DMS114 treated with DMSO at 0.1 percent for 48 hours (cell line): ENCODE measurements around the gene RAPGEF5.

Source experiments
- DNase-seq: peaks from one replicate; lab custom pipeline; 2025; ENCODE audit not compliant: unreplicated experiment; lab: John Stamatoyannopoulos, UW

Gene RAPGEF5

DNA sequence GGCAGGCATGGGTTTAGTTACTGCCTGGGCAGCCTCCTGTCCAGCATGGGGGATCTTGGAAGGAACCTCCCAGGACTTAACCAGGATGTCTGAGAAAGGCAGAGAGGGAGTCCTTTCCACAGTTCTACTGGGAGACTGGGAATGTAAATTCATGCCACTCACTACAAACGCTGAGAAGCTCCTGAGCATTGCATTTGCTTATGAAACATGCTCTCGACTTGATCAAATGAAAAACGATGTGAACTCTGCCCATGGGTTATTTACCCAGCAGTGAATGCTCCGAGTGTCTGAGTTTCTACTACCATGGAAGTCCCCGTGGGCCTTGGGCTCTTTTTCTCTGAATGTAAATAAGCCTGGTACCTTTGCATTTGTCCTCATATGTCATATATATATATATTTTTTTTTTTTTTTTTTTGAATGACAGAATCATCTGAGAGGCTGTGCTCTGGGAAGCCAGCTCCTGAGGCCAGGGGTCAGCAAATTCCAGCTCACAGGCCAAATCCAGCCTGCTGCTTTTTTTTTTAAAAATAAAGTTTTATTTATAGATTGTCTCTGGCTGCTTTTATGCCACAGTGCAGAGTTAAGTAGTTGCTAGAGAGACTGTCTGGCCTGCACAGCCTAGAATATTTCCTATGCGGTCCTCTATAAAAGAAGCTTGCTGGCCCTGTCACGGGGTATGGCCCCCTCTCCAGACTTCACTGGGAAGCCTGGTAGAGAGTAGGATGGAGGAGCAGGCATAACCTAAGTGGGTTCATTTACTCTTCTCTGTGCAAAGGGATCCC lies 21.4 kb upstream of the RAPGEF5 start:
- no peak for DNase-seq

- DNase-seq: no peak
Observed at GRCh38 chr7:22377703-22378102, 20.7 kb upstream of the RAPGEF5 start.

- no peak for DNase-seq
Observed at GRCh38 chr7:22375359-22376048, 18.6 kb upstream of the RAPGEF5 start.

- no peak for DNase-seq
Observed at GRCh38 chr7:22373911-22374310, 17.0 kb upstream of the RAPGEF5 start.

DNA sequence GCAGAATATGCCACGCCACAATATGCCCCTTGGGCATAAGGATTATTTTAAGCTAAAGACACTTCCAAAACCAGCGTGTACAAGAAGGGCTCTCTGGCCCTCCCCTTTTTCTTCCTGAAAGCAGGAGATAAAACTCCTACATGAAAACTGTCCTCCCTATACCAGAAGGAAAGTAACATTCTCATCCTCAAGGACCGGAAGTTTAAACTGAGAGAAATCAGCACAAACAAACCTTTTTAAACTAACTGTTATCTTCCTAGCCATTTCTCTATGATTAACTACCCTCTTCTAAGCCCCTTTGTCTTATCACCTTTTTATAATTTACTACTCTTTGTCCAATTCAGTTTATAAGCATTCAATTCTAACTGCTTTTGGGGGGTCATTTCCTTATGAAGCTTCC lies 16.4 kb upstream of the RAPGEF5 start:
- DNase-seq: no peak

- DNase-seq: no peak
Observed at GRCh38 chr7:22372863-22373262, 15.9 kb upstream of the RAPGEF5 start.

DNA sequence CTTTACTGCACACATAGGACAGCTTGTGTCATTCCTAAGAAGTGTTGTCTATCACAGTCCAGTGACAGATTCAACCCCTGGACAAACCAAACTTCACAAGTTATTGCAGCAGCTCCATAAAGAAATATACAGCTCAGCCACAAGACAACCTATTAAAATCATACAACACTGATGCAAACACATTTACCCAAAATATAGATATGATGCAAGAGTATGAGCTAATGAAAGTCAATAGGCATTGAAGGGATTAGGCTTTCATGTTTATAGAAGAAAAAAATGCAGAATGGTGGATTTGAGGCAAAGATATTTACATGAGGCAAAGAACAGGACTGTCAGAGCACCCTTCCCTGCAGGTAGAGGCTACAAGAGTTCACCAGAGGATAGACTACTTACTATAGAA lies 14.9 kb upstream of the RAPGEF5 start:
- no peak for DNase-seq

DNA sequence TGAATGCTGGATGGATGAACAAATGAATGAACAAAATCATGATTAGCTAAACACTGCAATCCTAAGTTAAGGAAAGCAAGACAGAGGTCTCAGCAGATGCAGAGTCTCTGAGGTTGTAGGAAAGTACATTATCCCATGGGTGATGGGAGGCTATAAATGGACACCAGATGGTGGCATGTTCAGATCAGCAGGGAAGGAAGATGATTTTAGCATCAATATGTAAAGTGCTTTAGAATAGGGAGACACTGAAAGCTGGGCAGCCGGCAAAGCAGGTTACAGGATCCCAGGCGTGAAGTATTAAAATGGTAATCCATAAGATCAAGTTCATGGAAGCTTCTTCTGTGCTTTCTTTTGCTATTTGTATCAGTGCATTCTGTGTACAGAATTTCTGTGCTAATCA lies 7.9 kb upstream of the RAPGEF5 start:
- DNase-seq: no peak

GRCh38 chr7:22363756-22364422 lies 6.9 kb upstream of the RAPGEF5 start:
- no peak for DNase-seq

DNA sequence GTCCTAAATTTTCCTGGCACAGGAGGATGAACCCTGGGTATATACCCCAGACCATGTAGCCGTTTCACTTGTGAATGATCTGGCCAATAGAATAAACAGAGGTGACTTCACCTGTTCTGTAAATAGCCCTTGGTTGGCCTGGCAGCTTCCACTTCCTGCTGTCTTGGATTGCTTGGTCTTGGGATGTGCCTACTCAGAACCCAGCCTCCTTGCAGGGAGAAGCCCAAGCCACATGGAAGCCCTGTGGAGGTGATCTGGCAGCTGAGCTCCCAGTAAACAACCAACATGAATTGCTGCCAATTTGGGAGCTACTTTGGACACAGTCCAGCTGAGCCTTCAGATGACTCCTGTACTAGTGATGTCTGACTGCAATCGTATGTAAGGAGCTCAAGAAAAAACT lies 4.8 kb upstream of the RAPGEF5 start:
- DNase-seq: no peak

DNA sequence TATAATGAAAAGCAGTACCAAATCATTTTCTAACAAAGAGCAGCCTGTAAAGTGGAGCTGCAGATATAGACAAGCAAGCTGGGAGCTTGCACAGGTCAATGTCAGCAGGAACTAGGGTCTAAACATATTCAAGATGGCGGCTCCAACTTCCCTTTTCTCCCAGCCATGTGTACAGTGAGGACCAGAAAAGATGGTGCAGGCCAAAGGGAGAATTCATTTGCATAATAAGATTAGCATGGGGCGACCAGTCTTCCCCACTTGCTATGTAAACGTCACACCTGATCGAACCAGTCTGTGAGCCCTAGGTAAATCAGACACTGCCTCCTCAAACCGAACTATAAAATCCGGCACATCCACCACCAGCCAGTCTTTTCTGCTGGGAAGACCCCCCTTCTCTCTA lies 4.4 kb upstream of the RAPGEF5 start:
- no peak for DNase-seq

DNA sequence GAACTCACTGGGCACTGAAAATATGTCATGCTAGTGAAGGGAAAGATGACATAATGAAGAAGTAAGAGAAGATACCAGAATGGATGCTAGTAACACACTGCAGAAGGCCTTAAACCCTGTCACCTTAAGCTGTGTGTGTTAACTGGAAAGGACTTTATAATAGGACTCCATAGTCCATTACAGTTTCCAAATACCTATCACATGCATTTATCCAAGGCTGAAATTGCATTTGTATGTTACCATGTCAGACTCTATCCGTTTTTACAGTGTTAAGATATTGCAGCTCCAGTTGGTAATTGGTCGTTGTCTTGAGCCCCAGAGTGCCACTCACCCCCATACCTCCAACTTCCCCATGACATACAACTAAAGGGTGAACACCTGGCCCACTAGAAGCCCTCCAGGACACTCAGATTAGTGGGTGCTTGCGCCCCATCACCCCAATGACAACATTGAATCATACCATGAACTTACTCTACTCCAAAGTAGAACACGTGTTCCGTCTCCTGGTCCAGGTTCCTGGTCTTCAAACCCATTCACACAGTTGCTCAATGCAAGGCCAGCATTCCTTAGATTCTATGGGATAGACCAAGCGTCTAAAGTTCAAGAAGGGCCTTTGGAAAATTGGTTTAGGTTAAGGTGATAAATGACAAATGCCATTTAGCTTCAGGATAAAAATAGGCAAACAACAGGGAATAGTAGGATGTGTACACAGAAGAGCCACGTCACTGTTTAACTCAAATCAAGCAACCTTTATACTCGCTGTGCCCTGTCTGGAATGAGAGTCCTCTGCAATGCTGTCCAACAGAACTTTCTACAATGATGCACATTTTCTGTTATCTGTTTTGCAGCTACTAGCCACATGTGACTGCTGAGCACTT lies 2.1 kb upstream of the RAPGEF5 start:
- DNase-seq: no peak

GRCh38 chr7:22357311-22358175 lies 589 bp upstream of the RAPGEF5 start:
- DNase-seq: no peak

GRCh38 chr7:22356010-22356691 lies 803 bp downstream of the RAPGEF5 start:
- DNase-seq: no peak

DNA sequence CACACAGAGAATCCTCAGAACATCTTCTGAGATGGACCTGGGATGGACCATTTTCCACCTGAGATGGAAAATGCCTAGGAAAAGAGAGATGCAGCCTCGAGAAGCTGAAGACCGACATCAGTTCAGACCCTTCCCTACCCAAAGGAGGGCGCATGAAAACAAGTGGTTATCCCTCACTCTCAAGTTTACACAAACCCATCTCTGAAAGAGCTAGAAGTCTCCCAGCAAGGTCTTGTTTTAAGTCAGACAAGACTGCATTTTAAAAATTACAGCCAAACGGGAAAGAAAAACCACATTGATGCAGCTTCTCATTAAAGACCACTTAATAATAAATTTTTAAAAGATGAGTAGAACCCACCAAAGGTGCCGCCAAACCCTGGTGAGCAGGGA lies 1.3 kb downstream of the RAPGEF5 start:
- no peak for DNase-seq

DNA sequence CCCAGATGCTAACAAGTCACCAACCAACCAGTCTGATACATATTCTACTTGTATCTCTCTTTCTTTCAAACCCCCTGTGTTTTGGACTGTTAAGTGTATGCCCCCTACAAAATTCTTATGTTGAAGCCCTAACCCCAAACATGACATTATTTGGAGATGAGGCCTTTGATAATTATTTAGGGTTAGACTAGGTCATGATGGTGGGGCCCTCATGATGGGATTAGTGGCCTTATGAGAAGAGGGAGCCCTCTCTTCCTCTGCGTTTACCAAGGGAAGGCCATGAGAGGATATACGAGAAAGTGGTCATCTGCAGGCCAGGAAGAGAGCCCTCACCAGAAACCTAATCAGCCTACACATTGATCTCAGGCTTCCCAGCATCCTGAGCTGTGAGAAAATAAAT lies 2.5 kb downstream of the RAPGEF5 start:
- no peak for DNase-seq

- no peak for DNase-seq
Observed at GRCh38 chr7:22352887-22353286, 4.1 kb downstream of the RAPGEF5 start.

DNA sequence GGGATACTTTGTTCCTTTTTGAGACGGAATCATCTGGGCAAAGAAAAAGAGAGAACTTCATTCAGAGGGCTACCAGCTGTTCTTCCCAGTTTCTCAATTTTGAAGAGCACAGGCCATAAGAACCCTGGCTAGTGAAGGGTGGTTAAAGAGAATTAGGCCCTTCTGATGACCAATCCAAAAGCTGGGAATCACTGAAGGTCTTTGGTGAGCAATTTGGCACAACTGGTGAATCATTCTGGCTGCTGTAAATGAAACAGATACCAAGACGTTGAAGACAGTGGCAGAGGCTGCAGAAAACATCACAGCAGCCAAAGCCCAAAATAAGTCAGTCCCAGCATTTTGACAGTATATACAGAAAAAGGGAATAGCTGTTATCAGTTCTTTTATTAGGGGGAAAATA lies 5.1 kb downstream of the RAPGEF5 start:
- no peak for DNase-seq

GRCh38 chr7:22351329-22351692 lies 5.6 kb downstream of the RAPGEF5 start:
- DNase-seq: no peak
